ENCODE results near the gene RASA3.

The RASA3 gene

GRCh38 chr13:113942591-113943103, 189.8 kb downstream of the RASA3 start:
- DNase-seq, result no peak

GRCh38 chr13:113941571-113942191, 190.7 kb downstream of the RASA3 start:
- DNase-seq, result no peak

GRCh38 chr13:113939944-113940297, 192.5 kb downstream of the RASA3 start:
- DNase-seq, result no peak

GRCh38 chr13:113939129-113939943, 193.1 kb downstream of the RASA3 start:
- no peak for DNase-seq

- no peak for DNase-seq
These were observed 193.7 kb downstream of the RASA3 start for GRCh38 chr13:113938716-113939115.

GRCh38 chr13:113938246-113938645, 194.2 kb downstream of the RASA3 start:
- DNase-seq, result no peak

GRCh38 chr13:113937527-113938180, 194.8 kb downstream of the RASA3 start:
- no peak for DNase-seq

- DNase-seq, result no peak
These were observed 195.3 kb downstream of the RASA3 start for GRCh38 chr13:113937073-113937472.

GRCh38 chr13:113936166-113936965, 196.1 kb downstream of the RASA3 start:
- no peak for DNase-seq

- DNase-seq, result no peak
These were observed 197.2 kb downstream of the RASA3 start for GRCh38 chr13:113935001-113935844.

- no peak for DNase-seq
These were observed 197.8 kb downstream of the RASA3 start for GRCh38 chr13:113934576-113934975.

GRCh38 chr13:113933901-113934300, 198.5 kb downstream of the RASA3 start:
- DNase-seq, result no peak

- DNase-seq, result no peak
These were observed 200.5 kb downstream of the RASA3 start for GRCh38 chr13:113931841-113932459.

- DNase-seq, result no peak
These were observed 201.5 kb downstream of the RASA3 start for GRCh38 chr13:113930671-113931637.

GRCh38 chr13:113929628-113930615, 202.5 kb downstream of the RASA3 start:
- DNase-seq, result no peak

- DNase-seq, result no peak
These were observed 203.5 kb downstream of the RASA3 start for GRCh38 chr13:113928685-113929627.
